SJCRH30 (cell line): ENCODE data around the gene RANBP1. TPM values are rescaled to one million over a fixed set of nuclear protein-coding genes. Genes with fewer than 3 reads are reported as not detected.

Experiments used
- DNase-seq, 2 experiments: peaks; one replicate each; pipeline ENCODE4 v3.0.0-alpha.2; 2015 to 2020
- H3K27ac ChIP-seq: fragments of 250-450 bp; sonication (Bioruptor Pico); 2 replicates; pipeline ENCODE4 v1.5.1; 2020; ENCODE audit warnings: mild to moderate bottlenecking, moderate library complexity
- H3K27me3 ChIP-seq: fragments of 250-450 bp; sonication (Bioruptor Pico); 2 replicates; pipeline ENCODE4 v1.5.1; 2020; ENCODE audit warnings: mild to moderate bottlenecking, moderate library complexity
- H3K36me3 ChIP-seq: fragments of 250-450 bp; sonication (Bioruptor Pico); 2 replicates; pipeline ENCODE4 v1.5.1; 2020; ENCODE audit warnings: mild to moderate bottlenecking, moderate library complexity
- H3K4me1 ChIP-seq: fragments of 250-450 bp; sonication (Bioruptor Pico); 2 replicates; pipeline ENCODE4 v1.5.1; 2020; ENCODE audit warnings: mild to moderate bottlenecking, moderate library complexity
- H3K4me3 ChIP-seq: fragments of 250-450 bp; sonication (Bioruptor Pico); 2 replicates; pipeline ENCODE4 v1.5.1; 2020; ENCODE audit warnings: mild to moderate bottlenecking, moderate library complexity
- H3K9me3 ChIP-seq: fragments of 250-450 bp; sonication (Bioruptor Pico); replicated peaks from 2 replicates; pipeline ENCODE4 v1.5.1; 2020; ENCODE audit warnings: mild to moderate bottlenecking, moderate library complexity
- total RNA-seq: library from RNA; depleted of rRNA; stranded (reverse); fragments of >200 nt; shearing (Covaris generic); gene quantifications from 2 replicates; pipeline ENCODE4 v1.2.3, GENCODE V29; 2014

The RANBP1 gene
- total RNA-seq, 1 experiment from 2014 or later, result 627 TPM

GRCh38 chr22:20118300-20119020 lies 2.6 kb downstream of the RANBP1 start:
- H3K27ac ChIP-seq, result peak overlapping the region; percentile 86

GRCh38 chr22:20121856-20122415 lies 6.0 kb downstream of the RANBP1 start:
- peaks cover 68% of the 10 kb centered on the region for H3K36me3 ChIP-seq

More at GRCh38 chr22:20118300-20119020, 2.6 kb downstream of the RANBP1 start:
- Histone ChIP-seq H3K27me3 (no peaks in the 10 kb centered on the region), H3K9me3 (no peaks in the 10 kb centered on the region), H3K4me3 (peak overlapping the region; percentile 84), H3K4me1 (peaks cover 8% of the 10 kb centered on the region), H3K36me3 (peaks cover 47% of the 10 kb centered on the region)
- DNase-seq, result no peak

GRCh38 chr22:20123366-20124082 lies 7.6 kb downstream of the RANBP1 start:
- H3K27me3 ChIP-seq, result no peaks in the 10 kb centered on the region
- no peak for DNase-seq
- H3K9me3 ChIP-seq, result no peaks in the 10 kb centered on the region
- H3K4me3 ChIP-seq, result no peak overlapping the region
- no peak overlapping the region for H3K27ac ChIP-seq
- peaks cover 73% of the 10 kb centered on the region for H3K36me3 ChIP-seq
- peaks cover 8% of the 10 kb centered on the region for H3K4me1 ChIP-seq

More at GRCh38 chr22:20121856-20122415, 6.0 kb downstream of the RANBP1 start:
- H3K4me3 ChIP-seq, result no peak overlapping the region
- H3K27ac ChIP-seq, result no peak overlapping the region
- DNase-seq, result no peak
- H3K9me3 ChIP-seq, result no peaks in the 10 kb centered on the region
- no peaks in the 10 kb centered on the region for H3K27me3 ChIP-seq
- peaks cover 8% of the 10 kb centered on the region for H3K4me1 ChIP-seq

- Histone ChIP-seq H3K36me3 (peaks cover 66% of the 10 kb centered on the region), H3K27ac (no peak overlapping the region), H3K9me3 (no peaks in the 10 kb centered on the region), H3K4me3 (no peak overlapping the region), H3K27me3 (no peaks in the 10 kb centered on the region), H3K4me1 (peaks cover 2% of the 10 kb centered on the region; the same call in 1 of the 2 replicates)
- no peak for DNase-seq
Observed at GRCh38 chr22:20124083-20124787, 8.3 kb downstream of the RANBP1 start.

- Histone ChIP-seq H3K36me3 (peaks cover 53% of the 10 kb centered on the region), H3K9me3 (no peaks in the 10 kb centered on the region), H3K4me3 (no peak overlapping the region), H3K4me1 (no peaks in the 10 kb centered on the region; the same call in 1 of the 2 replicates), H3K27me3 (no peaks in the 10 kb centered on the region), H3K27ac (no peak overlapping the region)
- DNase-seq, result no peak
Observed at GRCh38 chr22:20125201-20126174, 9.6 kb downstream of the RANBP1 start.

- Histone ChIP-seq H3K36me3 (peaks cover 49% of the 10 kb centered on the region), H3K9me3 (no peaks in the 10 kb centered on the region), H3K4me1 (no peaks in the 10 kb centered on the region; the same call in 1 of the 2 replicates), H3K27ac (no peak overlapping the region), H3K27me3 (no peaks in the 10 kb centered on the region), H3K4me3 (no peak overlapping the region)
- no peak for DNase-seq
Observed at GRCh38 chr22:20126284-20127029, 10.6 kb downstream of the RANBP1 start.

- H3K27me3 ChIP-seq, result no peaks in the 10 kb centered on the region
- H3K36me3 ChIP-seq, result peaks cover 41% of the 10 kb centered on the region
- H3K4me3 ChIP-seq, result no peak overlapping the region
- no peaks in the 10 kb centered on the region; the same call in 1 of the 2 replicates for H3K4me1 ChIP-seq
- no peak for DNase-seq
- no peaks in the 10 kb centered on the region for H3K9me3 ChIP-seq
- no peak overlapping the region for H3K27ac ChIP-seq
Observed at GRCh38 chr22:20127318-20127868, 11.5 kb downstream of the RANBP1 start.

GRCh38 chr22:20127869-20128618 lies 12.1 kb downstream of the RANBP1 start:
- Histone ChIP-seq H3K4me1 (no peaks in the 10 kb centered on the region; the same call in 1 of the 2 replicates), H3K27me3 (no peaks in the 10 kb centered on the region), H3K4me3 (no peak overlapping the region), H3K9me3 (no peaks in the 10 kb centered on the region), H3K27ac (no peak overlapping the region), H3K36me3 (peaks cover 40% of the 10 kb centered on the region)
- DNase-seq, result no peak

GRCh38 chr22:20128619-20128901 lies 12.7 kb downstream of the RANBP1 start:
- Histone ChIP-seq H3K4me1 (no peaks in the 10 kb centered on the region; the same call in 1 of the 2 replicates), H3K9me3 (no peaks in the 10 kb centered on the region), H3K27ac (no peak overlapping the region), H3K27me3 (no peaks in the 10 kb centered on the region), H3K36me3 (peaks cover 39% of the 10 kb centered on the region), H3K4me3 (no peak overlapping the region)
- DNase-seq, result no peak

- Histone ChIP-seq H3K4me3 (no peak overlapping the region), H3K36me3 (peaks cover 33% of the 10 kb centered on the region), H3K4me1 (no peaks in the 10 kb centered on the region; the same call in 1 of the 2 replicates), H3K27me3 (no peaks in the 10 kb centered on the region), H3K9me3 (no peaks in the 10 kb centered on the region), H3K27ac (no peak overlapping the region)
- peak; percentile 57 to 69 for DNase-seq
Observed at GRCh38 chr22:20128902-20129746, 13.2 kb downstream of the RANBP1 start.

- H3K4me1 ChIP-seq, result no peaks in the 10 kb centered on the region; the same call in 1 of the 2 replicates
- no peak for DNase-seq
- no peak overlapping the region for H3K27ac ChIP-seq
- peaks cover 30% of the 10 kb centered on the region for H3K36me3 ChIP-seq
- no peaks in the 10 kb centered on the region for H3K9me3 ChIP-seq
- no peak overlapping the region for H3K4me3 ChIP-seq
- H3K27me3 ChIP-seq, result no peaks in the 10 kb centered on the region
Observed at GRCh38 chr22:20129747-20130014, 13.8 kb downstream of the RANBP1 start.

GRCh38 chr22:20130319-20130718 lies 14.4 kb downstream of the RANBP1 start:
- no peak for DNase-seq
- H3K27ac ChIP-seq, result no peak overlapping the region
- no peaks in the 10 kb centered on the region for H3K27me3 ChIP-seq
- no peaks in the 10 kb centered on the region; the same call in 1 of the 2 replicates for H3K4me1 ChIP-seq
- H3K36me3 ChIP-seq, result peaks cover 23% of the 10 kb centered on the region
- no peaks in the 10 kb centered on the region for H3K9me3 ChIP-seq
- peak overlapping the region; percentile 70 for H3K4me3 ChIP-seq
